ENCODE measurements around the gene ITGA7. TPM values are rescaled to one million over a fixed set of nuclear protein-coding genes. Genes with fewer than 3 reads are reported as not detected.

The ITGA7 gene
- polyA plus RNA-seq, 1 donor from 2014 or later = 13.5 TPM

DNA sequence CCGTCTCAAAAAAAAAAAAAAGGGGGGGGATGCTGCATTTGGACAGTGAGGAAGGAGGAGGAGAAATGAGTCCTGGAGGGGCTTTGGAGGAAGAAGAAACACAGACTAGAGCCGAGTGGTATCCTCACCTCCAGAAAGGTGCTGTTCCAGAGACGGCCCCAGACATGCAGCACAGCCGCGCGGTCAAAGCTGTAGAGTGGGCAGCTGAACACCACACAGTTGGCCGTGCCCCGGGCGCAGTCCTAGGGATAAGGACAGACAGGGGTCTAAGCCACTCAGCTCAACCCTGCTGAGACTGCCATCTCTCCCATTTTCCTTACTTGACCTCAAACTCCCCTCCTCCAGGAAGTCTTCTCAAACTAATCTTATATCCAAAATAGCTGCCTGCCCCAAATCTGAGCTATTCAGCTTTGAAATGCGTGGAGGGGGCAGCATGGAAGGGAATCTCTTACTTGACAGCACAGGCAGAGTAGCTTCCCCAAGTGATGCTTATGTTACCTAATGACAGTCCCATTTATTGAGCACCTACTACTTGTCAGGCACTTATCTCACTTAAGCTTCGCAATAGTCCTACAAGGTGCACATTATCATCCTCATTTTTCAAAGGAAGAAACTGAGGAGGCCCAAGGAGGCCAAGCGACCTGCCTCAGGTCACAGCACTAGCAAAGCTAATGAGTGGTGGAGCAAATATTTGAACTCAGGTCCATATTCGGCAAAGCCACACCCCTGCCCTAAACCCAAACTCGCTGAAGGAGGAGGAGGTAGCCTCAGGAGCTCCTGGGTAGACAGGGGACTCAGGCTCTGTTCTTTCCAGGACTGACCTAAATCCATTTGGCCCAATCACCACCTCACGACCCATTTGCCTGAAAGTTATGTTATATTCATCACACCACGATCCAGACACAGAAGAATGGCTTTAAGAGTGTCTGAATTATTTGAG, 18.7 kb downstream of the ITGA7 start:
- H3K79me2 ChIP-seq (replicated peaks; ENCODE audit: insufficient read depth, low read length) = no peaks in the 10 kb centered on the region
- no peaks in the 10 kb centered on the region for H4K20me1 ChIP-seq (ENCODE audit: insufficient read depth)
- H3K9ac ChIP-seq (ENCODE audit: low read length) = no peak overlapping the region
- no peaks in the 10 kb centered on the region for H3K36me3 ChIP-seq (ENCODE audit: insufficient read depth, low read length)
- H3K27me3 ChIP-seq (ENCODE audit: insufficient read depth, low read depth, low read length) = no peaks in the 10 kb centered on the region
- no peak overlapping the region for H2AFZ ChIP-seq (ENCODE audit: low read depth, low read length)
- no peak overlapping the region for H3K27ac ChIP-seq (ENCODE audit: low read length)
- no peak overlapping the region for H3K4me3 ChIP-seq (ENCODE audit: low read length)
- no peaks in the 10 kb centered on the region for H3K9me3 ChIP-seq (ENCODE audit: low read length)
- TF ChIP-seq EP300 (conservative IDR thresholded peaks at IDR 0.05; ENCODE audit: poor library complexity, severe bottlenecking) (no peak), CTCF (IDR thresholded peaks at IDR 0.05; ENCODE audit: poor library complexity, severe bottlenecking) (no peak), TAF1 (IDR thresholded peaks at IDR 0.05; ENCODE audit: low read depth) (no peak), EZH2 (IDR thresholded peaks at IDR 0.05; ENCODE audit: borderline replicate concordance, insufficient read depth, low read length, poor library complexity, severe bottlenecking) (no peak), MXI1 (conservative IDR thresholded peaks at IDR 0.05; ENCODE audit: poor library complexity, severe bottlenecking) (no peak), POLR2AphosphoS5 (IDR thresholded peaks at IDR 0.05) (no peak), RAD21 (conservative IDR thresholded peaks at IDR 0.05) (no peak), SMC3 (conservative IDR thresholded peaks at IDR 0.05; ENCODE audit: poor library complexity) (no peak)
- TF ChIP-seq, protein P1, sequence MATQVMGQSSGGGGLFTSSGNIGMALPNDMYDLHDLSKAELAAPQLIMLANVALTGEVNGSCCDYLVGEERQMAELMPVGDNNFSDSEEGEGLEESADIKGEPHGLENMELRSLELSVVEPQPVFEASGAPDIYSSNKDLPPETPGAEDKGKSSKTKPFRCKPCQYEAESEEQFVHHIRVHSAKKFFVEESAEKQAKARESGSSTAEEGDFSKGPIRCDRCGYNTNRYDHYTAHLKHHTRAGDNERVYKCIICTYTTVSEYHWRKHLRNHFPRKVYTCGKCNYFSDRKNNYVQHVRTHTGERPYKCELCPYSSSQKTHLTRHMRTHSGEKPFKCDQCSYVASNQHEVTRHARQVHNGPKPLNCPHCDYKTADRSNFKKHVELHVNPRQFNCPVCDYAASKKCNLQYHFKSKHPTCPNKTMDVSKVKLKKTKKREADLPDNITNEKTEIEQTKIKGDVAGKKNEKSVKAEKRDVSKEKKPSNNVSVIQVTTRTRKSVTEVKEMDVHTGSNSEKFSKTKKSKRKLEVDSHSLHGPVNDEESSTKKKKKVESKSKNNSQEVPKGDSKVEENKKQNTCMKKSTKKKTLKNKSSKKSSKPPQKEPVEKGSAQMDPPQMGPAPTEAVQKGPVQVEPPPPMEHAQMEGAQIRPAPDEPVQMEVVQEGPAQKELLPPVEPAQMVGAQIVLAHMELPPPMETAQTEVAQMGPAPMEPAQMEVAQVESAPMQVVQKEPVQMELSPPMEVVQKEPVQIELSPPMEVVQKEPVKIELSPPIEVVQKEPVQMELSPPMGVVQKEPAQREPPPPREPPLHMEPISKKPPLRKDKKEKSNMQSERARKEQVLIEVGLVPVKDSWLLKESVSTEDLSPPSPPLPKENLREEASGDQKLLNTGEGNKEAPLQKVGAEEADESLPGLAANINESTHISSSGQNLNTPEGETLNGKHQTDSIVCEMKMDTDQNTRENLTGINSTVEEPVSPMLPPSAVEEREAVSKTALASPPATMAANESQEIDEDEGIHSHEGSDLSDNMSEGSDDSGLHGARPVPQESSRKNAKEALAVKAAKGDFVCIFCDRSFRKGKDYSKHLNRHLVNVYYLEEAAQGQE (IDR thresholded peaks at IDR 0.05; ENCODE audit: borderline replicate concordance) = no peak
- H3K4me2 ChIP-seq (ENCODE audit: low read length) = no peak overlapping the region
- H3F3A ChIP-seq (ENCODE audit: insufficient read depth, low read length, poor library complexity, severe bottlenecking) = no peaks in the 10 kb centered on the region
- H3K9me2 ChIP-seq (ENCODE audit: insufficient read depth, low read length) = no peaks in the 10 kb centered on the region

- H3K9ac ChIP-seq (ENCODE audit: low read length) = no peak overlapping the region
- H3K79me2 ChIP-seq (replicated peaks; ENCODE audit: insufficient read depth, low read length) = no peaks in the 10 kb centered on the region
- H4K20me1 ChIP-seq (ENCODE audit: insufficient read depth) = no peaks in the 10 kb centered on the region
- no peaks in the 10 kb centered on the region for H3K36me3 ChIP-seq (ENCODE audit: insufficient read depth, low read length)
- no peak overlapping the region for H2AFZ ChIP-seq (ENCODE audit: low read depth, low read length)
- no peak overlapping the region for H3K27ac ChIP-seq (ENCODE audit: low read length)
- H3K4me3 ChIP-seq (ENCODE audit: low read length) = no peak overlapping the region
- H3K9me2 ChIP-seq (ENCODE audit: insufficient read depth, low read length) = no peaks in the 10 kb centered on the region
- TF ChIP-seq TAF1 (IDR thresholded peaks at IDR 0.05; ENCODE audit: low read depth) (no peak), RAD21 (conservative IDR thresholded peaks at IDR 0.05) (no peak), EZH2 (IDR thresholded peaks at IDR 0.05; ENCODE audit: borderline replicate concordance, insufficient read depth, low read length, poor library complexity, severe bottlenecking) (no peak), SMC3 (conservative IDR thresholded peaks at IDR 0.05; ENCODE audit: poor library complexity) (no peak)
- TF ChIP-seq, protein P1 (IDR thresholded peaks at IDR 0.05; ENCODE audit: borderline replicate concordance) = no peak
- H3K4me2 ChIP-seq (ENCODE audit: low read length) = no peak overlapping the region
- H3K27me3 ChIP-seq (ENCODE audit: insufficient read depth, low read depth, low read length) = no peaks in the 10 kb centered on the region
- no peaks in the 10 kb centered on the region for H3F3A ChIP-seq (ENCODE audit: insufficient read depth, low read length, poor library complexity, severe bottlenecking)
- no peaks in the 10 kb centered on the region for H3K9me3 ChIP-seq (ENCODE audit: low read length)
Measured at GRCh38 chr12:55687746-55688145, 20.0 kb downstream of the ITGA7 start.

Data from neural cell (in vitro differentiated cells).